Measurements from ENCODE around the gene ADGRB3. TPM values are rescaled to one million over a fixed set of nuclear protein-coding genes. Genes with fewer than 3 reads are reported as not detected.

ADGRB3 gene
- total RNA-seq, 4 donors from 2014 or later: 5.3 to 15.6 (median 7.6) TPM

- Histone ChIP-seq H3K4me3 (no peak overlapping the region), H3K27ac (no peak overlapping the region), H3K4me1 (no peaks in the 10 kb centered on the region), H3K27me3 (no peaks in the 10 kb centered on the region), H3K9me3 (no peaks in the 10 kb centered on the region), H3K36me3 (no peaks in the 10 kb centered on the region)
- DNase-seq: no peak
- intact Hi-C loops (cut with DNase I; ENCODE audit: low total_unique reads): no loop called here
- TF ChIP-seq CTCF (IDR thresholded peaks at IDR 0.05) (no peak), POLR2A (IDR thresholded peaks at IDR 0.05) (no peak)
These were observed 658.4 kb downstream of the ADGRB3 start for GRCh38 chr6:69293471-69293870.

GRCh38 chr6:69294407-69294806 is 659.3 kb downstream of the ADGRB3 start:
- no peaks in the 10 kb centered on the region for H3K36me3 ChIP-seq
- no peaks in the 10 kb centered on the region for H3K27me3 ChIP-seq
- H3K9me3 ChIP-seq: no peaks in the 10 kb centered on the region
- TF ChIP-seq CTCF (IDR thresholded peaks at IDR 0.05) (no peak), POLR2A (IDR thresholded peaks at IDR 0.05) (no peak)
- DNase-seq: no peak
- intact Hi-C loops (cut with DNase I; ENCODE audit: low total_unique reads): no loop called here
- H3K4me1 ChIP-seq: no peaks in the 10 kb centered on the region
- H3K4me3 ChIP-seq: no peak overlapping the region
- no peak overlapping the region for H3K27ac ChIP-seq

- DNase-seq: no peak
- TF ChIP-seq CTCF (IDR thresholded peaks at IDR 0.05) (no peak), POLR2A (IDR thresholded peaks at IDR 0.05) (no peak)
- Histone ChIP-seq H3K9me3 (no peaks in the 10 kb centered on the region), H3K36me3 (no peaks in the 10 kb centered on the region), H3K27me3 (no peaks in the 10 kb centered on the region), H3K4me1 (no peaks in the 10 kb centered on the region), H3K27ac (no peak overlapping the region), H3K4me3 (no peak overlapping the region)
- intact Hi-C loops (cut with DNase I; ENCODE audit: low total_unique reads): no loop called here
These were observed 659.8 kb downstream of the ADGRB3 start for GRCh38 chr6:69294862-69295261.

- TF ChIP-seq POLR2A (IDR thresholded peaks at IDR 0.05) (no peak), CTCF (IDR thresholded peaks at IDR 0.05) (no peak)
- no peaks in the 10 kb centered on the region for H3K36me3 ChIP-seq
- no peak overlapping the region for H3K27ac ChIP-seq
- H3K27me3 ChIP-seq: no peaks in the 10 kb centered on the region
- no peak overlapping the region for H3K4me3 ChIP-seq
- H3K4me1 ChIP-seq: no peaks in the 10 kb centered on the region
- H3K9me3 ChIP-seq: no peaks in the 10 kb centered on the region
- intact Hi-C loops (cut with DNase I; ENCODE audit: low total_unique reads): no loop called here
- DNase-seq: no peak
These were observed 668.3 kb downstream of the ADGRB3 start for GRCh38 chr6:69303382-69303781.

GRCh38 chr6:69305456-69305855 is 670.4 kb downstream of the ADGRB3 start:
- Histone ChIP-seq H3K27ac (no peak overlapping the region), H3K4me3 (no peak overlapping the region), H3K27me3 (no peaks in the 10 kb centered on the region), H3K4me1 (no peaks in the 10 kb centered on the region), H3K36me3 (no peaks in the 10 kb centered on the region), H3K9me3 (no peaks in the 10 kb centered on the region)
- intact Hi-C loops (cut with DNase I; ENCODE audit: low total_unique reads): no loop called here
- TF ChIP-seq POLR2A (IDR thresholded peaks at IDR 0.05) (no peak), CTCF (IDR thresholded peaks at IDR 0.05) (no peak)
- DNase-seq: no peak
